ENCODE measurements around the gene TCFL5. TPM values are rescaled to one million over a fixed set of nuclear protein-coding genes. Genes with fewer than 3 reads are reported as not detected.

The TCFL5 gene
- total and polyA plus RNA-seq, 10 of the 15 experiments (the other 5 are each of a cell fraction or from before 2014, with no cell fraction given), result 0.48 to 8.1 (median 3.8) TPM

- TF ChIP-seq POU2F2 (IDR thresholded peaks at IDR 0.05; ENCODE audit: borderline replicate concordance, low read depth, low read length) (no peak), HDAC6 (IDR thresholded peaks at IDR 0.05; ENCODE audit: unreplicated experiment) (no peak)
These were observed 27.3 kb upstream of the TCFL5 start (continued) for GRCh38 chr20:62888910-62889309.

- peaks cover 26% of the 10 kb centered on the region in 2 experiments for H3K36me3 ChIP-seq (ENCODE audit: control insufficient read depth in 2 of 2, insufficient read depth in 2 of 2, low read length in 1 of 2)
- no peaks in the 10 kb centered on the region for H3K9me3 ChIP-seq (replicated peaks; ENCODE audit: control insufficient read depth, insufficient read depth, low read length)
- H3K79me2 ChIP-seq (ENCODE audit: control insufficient read depth, insufficient read depth, low read length), result no peaks in the 10 kb centered on the region
- no TSS peak for BruUV-seq (replicated peaks)
- H3K9ac ChIP-seq (ENCODE audit: control insufficient read depth, insufficient read depth, low read length), result no peak overlapping the region
- H3K27me3 ChIP-seq (replicated peaks in 1 of 2; ENCODE audit: control insufficient read depth in 2 of 2, insufficient read depth in 2 of 2, low read length in 1 of 2), result no peaks in the 10 kb centered on the region
- ChIA-PET RAD21 (ENCODE audit: unreplicated experiment) (interaction anchor here (1.4 kb wide), 1 partner anchor 13 kb away, joined by 3 read pairs; no protein-coding TSS in a partner anchor), SMC1A (ENCODE audit: uncharacterized antibody, unreplicated experiment) (interaction anchor here (0.9 kb wide), 1 partner anchor 22 kb away, joined by 3 read pairs; no protein-coding TSS in a partner anchor), POLR2A (no interaction called here), CTCF (interaction anchor here (1.4 kb wide), 1 partner anchor 19 kb away, joined by 3 read pairs; no protein-coding TSS in a partner anchor)
- H3K4me3 ChIP-seq, result no peak overlapping the region
- H2AFZ ChIP-seq (ENCODE audit: control insufficient read depth, low read depth, low read length), result no peak overlapping the region
- no peak overlapping the region for H3K4me2 ChIP-seq (ENCODE audit: control insufficient read depth, insufficient read depth)
- ATAC-seq (no peak), DNase-seq (ENCODE audit: low read depth, low spot score) (no peak), FAIRE-seq (no peak)
- H3K4me1 ChIP-seq (ENCODE audit: control insufficient read depth, insufficient read depth, low read length), result no peaks in the 10 kb centered on the region
- intact Hi-C loops (cut with micrococcal nuclease; ENCODE audit: unreplicated experiment), result no loop called here
- 0 out of 2 replicates have a peak, but pooled peaks have one; percentile 8 for TF ChIP-seq POLR2A (IDR thresholded peaks at IDR 0.05; ENCODE audit: low read depth, low read length)
- TF ChIP-seq BRCA1 (IDR thresholded peaks at IDR 0.05; ENCODE audit: low read depth, low read length), result no peak
- no peak for TF ChIP-seq ZNF24 (IDR thresholded peaks at IDR 0.05)
- no peak for TF ChIP-seq IRF4 (IDR thresholded peaks at IDR 0.05; ENCODE audit: low read depth, low read length)
- H4K20me1 ChIP-seq (ENCODE audit: control insufficient read depth, insufficient read depth), result no peaks in the 10 kb centered on the region; the same call in 1 of the 2 replicates
- H3K27ac ChIP-seq (ENCODE audit: control insufficient read depth, insufficient read depth), result no peak overlapping the region
- WGBS (ENCODE audit: insufficient coverage, insufficient replicate concordance, low lambda C conversion rate, missing lambda C conversion rate), result 95% methylated on average over 16 of the region's 16 CpGs
- in situ Hi-C loops (cut with MboI), result no loop called here
These were observed 26.8 kb upstream of the TCFL5 start for GRCh38 chr20:62888406-62888805.

GRCh38 chr20:62887860-62888239, 26.2 kb upstream of the TCFL5 start:
- in situ Hi-C loops (cut with MboI) (no loop called here), intact Hi-C loops (cut with micrococcal nuclease; ENCODE audit: unreplicated experiment) (no loop called here)
- 88% methylated on average over 7 of the region's 7 CpGs for WGBS (ENCODE audit: insufficient coverage, insufficient replicate concordance, low lambda C conversion rate, missing lambda C conversion rate)
- no TSS peak for BruUV-seq (replicated peaks)
- FAIRE-seq, result no peak
- Histone ChIP-seq H3K9me3 (replicated peaks; ENCODE audit: control insufficient read depth, insufficient read depth, low read length) (no peaks in the 10 kb centered on the region), H3K4me1 (ENCODE audit: control insufficient read depth, insufficient read depth, low read length) (no peaks in the 10 kb centered on the region), H3K9ac (ENCODE audit: control insufficient read depth, insufficient read depth, low read length) (no peak overlapping the region), H3K27me3 (replicated peaks in 1 of 2; ENCODE audit: control insufficient read depth in 2 of 2, insufficient read depth in 2 of 2, low read length in 1 of 2) (no peaks in the 10 kb centered on the region), H2AFZ (ENCODE audit: control insufficient read depth, low read depth, low read length) (no peak overlapping the region), H3K79me2 (ENCODE audit: control insufficient read depth, insufficient read depth, low read length) (no peaks in the 10 kb centered on the region), H4K20me1 (ENCODE audit: control insufficient read depth, insufficient read depth) (no peaks in the 10 kb centered on the region; the same call in 1 of the 2 replicates), H3K4me3 (no peak overlapping the region), H3K36me3 (ENCODE audit: control insufficient read depth in 2 of 2, insufficient read depth in 2 of 2, low read length in 1 of 2) (peaks cover 26% of the 10 kb centered on the region in 2 experiments), H3K4me2 (ENCODE audit: control insufficient read depth, insufficient read depth) (no peak overlapping the region), H3K27ac (ENCODE audit: control insufficient read depth, insufficient read depth) (no peak overlapping the region)
- RAD21 ChIA-PET (ENCODE audit: unreplicated experiment), result interaction anchor here (1.4 kb wide), 1 partner anchor 14 kb away, joined by 3 read pairs; no protein-coding TSS in a partner anchor
- ATAC-seq, result no peak
- SMC1A ChIA-PET (ENCODE audit: uncharacterized antibody, unreplicated experiment), result no interaction called here
- CTCF ChIA-PET, result interaction anchor here (1.4 kb wide), 1 partner anchor 19 kb away, joined by 3 read pairs; no protein-coding TSS in a partner anchor
- POLR2A ChIA-PET, result no interaction called here
- DNase-seq (ENCODE audit: low read depth, low spot score), result no peak
- TF ChIP-seq IKZF2 (IDR thresholded peaks at IDR 0.05) (no peak), RAD51 (IDR thresholded peaks at IDR 0.05) (no peak), WRNIP1 (IDR thresholded peaks at IDR 0.05; ENCODE audit: borderline replicate concordance, low read depth, low read length) (no peak), POLR2A (IDR thresholded peaks at IDR 0.05; ENCODE audit: low read depth, low read length) (no peak), STAT1 (conservative IDR thresholded peaks at IDR 0.05) (no peak), EED (IDR thresholded peaks at IDR 0.05; ENCODE audit: low read depth) (no peak), REST (IDR thresholded peaks at IDR 0.05; ENCODE audit: low read depth, low read length) (no peak), USF1 (IDR thresholded peaks at IDR 0.05; ENCODE audit: borderline replicate concordance, extremely low read length, insufficient read depth, low read depth, low read length) (no peak)
